Neural cell (in vitro differentiated cells): Measurements from ENCODE around the gene TNP2. TPM values are rescaled to one million over a fixed set of nuclear protein-coding genes. Genes with fewer than 3 reads are reported as not detected.
A peak's percentile ranks its signal among the peaks of the same experiment; 100 is the strongest.

ENCODE experiments used
- H2AFZ ChIP-seq: fragments of 200-600, 300-800 bp; sonication (generic), shearing (Covaris generic); 2 replicates; pipeline ENCODE4 v1.6.0; 2014; ENCODE audit warnings: low read depth, mild to moderate bottlenecking, antibody characterized with exemption, low read length, moderate library complexity
- H3F3A ChIP-seq: fragments of 200-600 bp; shearing (Covaris generic); 2 replicates; pipeline ENCODE4 v1.6.1; 2016; ENCODE audit warnings: mild to moderate bottlenecking, moderate library complexity, mixed read lengths, antibody characterized with exemption, low read length; ENCODE audit not compliant: insufficient read depth, poor library complexity, severe bottlenecking
- H3K27ac ChIP-seq: fragments of 200-600, 300-800 bp; sonication (generic), shearing (Covaris generic); 2 replicates; pipeline ENCODE4 v1.5.1; 2014; ENCODE audit warnings: mild to moderate bottlenecking, low read length, moderate library complexity
- H3K27me3 ChIP-seq: fragments of 300-800, 200-600 bp; sonication (generic), shearing (Covaris generic); 2 replicates; pipeline ENCODE4 v1.6.0; 2014; ENCODE audit warnings: mild to moderate bottlenecking, low read depth, low read length, moderate library complexity; ENCODE audit not compliant: insufficient read depth
- H3K36me3 ChIP-seq: fragments of 300-800, 200-600 bp; sonication (generic), shearing (Covaris generic); 2 replicates; pipeline ENCODE4 v1.5.1; 2014; ENCODE audit warnings: mild to moderate bottlenecking, antibody characterized with exemption, low read length, moderate library complexity; ENCODE audit not compliant: insufficient read depth
- H3K4me2 ChIP-seq: fragments of 300-800, 200-600 bp; sonication (generic), shearing (Covaris generic); 2 replicates; pipeline ENCODE4 v1.6.0; 2014; ENCODE audit warnings: mild to moderate bottlenecking, low read length
- H3K4me3 ChIP-seq: fragments of 300-800, 200-600 bp; sonication (generic), shearing (Covaris generic); 2 replicates; pipeline ENCODE4 v1.5.1; 2014; ENCODE audit warnings: mild to moderate bottlenecking, low read length, moderate library complexity
- H3K79me2 ChIP-seq: fragments of 200-600 bp; shearing (Covaris generic); replicated peaks from 2 replicates; pipeline ENCODE4 v1.6.0; 2014; ENCODE audit warnings: mild to moderate bottlenecking, low read length, moderate library complexity; ENCODE audit not compliant: insufficient read depth
- H3K9ac ChIP-seq: fragments of 300-800, 200-600 bp; sonication (generic), shearing (Covaris generic); 2 replicates; pipeline ENCODE4 v1.6.1; 2016; ENCODE audit warnings: mild to moderate bottlenecking, low read length, mixed read lengths
- H3K9me2 ChIP-seq: fragments of 200-600 bp; shearing (Covaris generic); 2 replicates; pipeline ENCODE4 v1.6.1; 2016; ENCODE audit warnings: mild to moderate bottlenecking, low read length, mixed read lengths; ENCODE audit not compliant: insufficient read depth
- H3K9me3 ChIP-seq: fragments of 200-600, 300-800 bp; sonication (generic), shearing (Covaris generic); 2 replicates; pipeline ENCODE4 v1.6.1; 2016; ENCODE audit warnings: mild to moderate bottlenecking, mixed run types, low read length, moderate library complexity, mixed read lengths
- H4K20me1 ChIP-seq: fragments of 200-600 bp; shearing (Covaris generic); 2 replicates; pipeline ENCODE4 v1.6.1; 2016; ENCODE audit warnings: mild to moderate bottlenecking, mixed run types; ENCODE audit not compliant: insufficient read depth
- EZH2 ChIP-seq: fragments of 200-600, 300-800 bp; shearing (Covaris generic), sonication (generic); IDR thresholded peaks from 2 replicates; pipeline ENCODE4 v1.6.1; 2014; ENCODE audit warnings: antibody characterized with exemption, low read length, borderline replicate concordance, mild to moderate bottlenecking; ENCODE audit not compliant: insufficient read depth, poor library complexity, severe bottlenecking
- MXI1 ChIP-seq: fragments of 450-650 bp; conservative IDR thresholded peaks from 2 replicates; pipeline ENCODE4 v1.6.1; 2014; ENCODE audit warnings: antibody characterized with exemption, mild to moderate bottlenecking; ENCODE audit not compliant: poor library complexity, severe bottlenecking
- POLR2AphosphoS5 ChIP-seq: IDR thresholded peaks from 2 replicates; pipeline ENCODE4 v1.6.1; 2012
- RAD21 ChIP-seq: fragments of 450-650 bp; conservative IDR thresholded peaks from 2 replicates; pipeline ENCODE4 v1.6.1; 2014; ENCODE audit warnings: antibody characterized with exemption, mild to moderate bottlenecking, moderate library complexity
- SMC3 ChIP-seq: fragments of 450-650 bp; conservative IDR thresholded peaks from 2 replicates; pipeline ENCODE4 v1.6.1; 2014; ENCODE audit warnings: antibody characterized with exemption, mild to moderate bottlenecking, moderate library complexity; ENCODE audit not compliant: poor library complexity
- polyA plus RNA-seq: library from polyadenylated mRNA; depleted of rRNA; stranded (reverse); fragments of >200 nt; gene quantifications from 2 replicates; pipeline ENCODE4 v1.2.3, GENCODE V29; 2014
- TF ChIP-seq, protein P1 (sequence below): IDR thresholded peaks from 2 replicates; pipeline ENCODE4 v1.6.1; 2012; ENCODE audit warnings: borderline replicate concordance
- TF ChIP-seq, protein P2 (sequence below): fragments of 450-650 bp; IDR thresholded peaks from 2 replicates; pipeline ENCODE4 v1.5.1; 2014; ENCODE audit warnings: antibody characterized with exemption, mild to moderate bottlenecking, moderate library complexity; ENCODE audit not compliant: poor library complexity, severe bottlenecking

TNP2 gene
- polyA plus RNA-seq, 1 donor from 2014 or later, result not detected

DNA sequence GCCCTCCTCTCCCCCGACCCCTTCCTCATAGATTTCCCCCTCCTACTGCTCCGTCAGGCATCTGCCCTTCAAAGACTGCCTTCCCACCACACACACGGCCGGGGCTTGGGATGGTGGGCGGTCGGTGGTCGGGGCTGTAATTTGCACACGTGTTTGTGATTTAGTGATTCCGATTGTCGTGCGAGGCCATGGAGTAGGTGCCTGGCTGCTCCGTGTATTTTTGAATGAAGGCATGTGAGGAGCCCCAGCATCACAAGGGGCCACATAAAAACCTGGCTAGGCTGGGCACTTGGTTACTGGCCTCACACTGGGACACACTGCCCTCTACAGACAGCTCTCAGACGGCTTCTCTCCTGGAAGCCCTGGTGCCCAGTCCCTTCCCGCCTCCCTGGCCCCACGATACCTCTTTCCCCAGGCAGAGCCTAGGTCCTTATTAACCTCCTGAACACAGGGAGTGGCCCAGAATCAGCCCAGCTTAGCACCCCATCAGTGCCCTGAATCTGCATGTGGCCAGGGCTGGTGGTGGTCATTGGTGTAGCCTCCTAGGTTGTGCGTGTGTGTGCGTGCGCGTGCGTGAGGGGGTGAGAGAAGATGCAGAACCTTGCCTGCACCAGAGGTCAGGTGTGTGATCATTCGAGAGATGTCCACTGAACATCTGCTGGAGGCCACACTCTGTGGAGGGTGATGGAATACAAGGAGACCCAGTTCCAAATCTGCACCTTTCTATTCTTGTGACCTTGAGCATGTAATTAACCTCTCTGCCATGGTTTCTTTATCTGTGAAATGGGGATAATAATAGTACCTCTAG is 11.8 kb downstream of the TNP2 start:
- no peak overlapping the region for H3K9ac ChIP-seq
- TF ChIP-seq POLR2AphosphoS5 (no peak), MXI1 (no peak), SMC3 (no peak), RAD21 (peak; percentile 26), EZH2 (no peak)
- TF ChIP-seq, protein P1, sequence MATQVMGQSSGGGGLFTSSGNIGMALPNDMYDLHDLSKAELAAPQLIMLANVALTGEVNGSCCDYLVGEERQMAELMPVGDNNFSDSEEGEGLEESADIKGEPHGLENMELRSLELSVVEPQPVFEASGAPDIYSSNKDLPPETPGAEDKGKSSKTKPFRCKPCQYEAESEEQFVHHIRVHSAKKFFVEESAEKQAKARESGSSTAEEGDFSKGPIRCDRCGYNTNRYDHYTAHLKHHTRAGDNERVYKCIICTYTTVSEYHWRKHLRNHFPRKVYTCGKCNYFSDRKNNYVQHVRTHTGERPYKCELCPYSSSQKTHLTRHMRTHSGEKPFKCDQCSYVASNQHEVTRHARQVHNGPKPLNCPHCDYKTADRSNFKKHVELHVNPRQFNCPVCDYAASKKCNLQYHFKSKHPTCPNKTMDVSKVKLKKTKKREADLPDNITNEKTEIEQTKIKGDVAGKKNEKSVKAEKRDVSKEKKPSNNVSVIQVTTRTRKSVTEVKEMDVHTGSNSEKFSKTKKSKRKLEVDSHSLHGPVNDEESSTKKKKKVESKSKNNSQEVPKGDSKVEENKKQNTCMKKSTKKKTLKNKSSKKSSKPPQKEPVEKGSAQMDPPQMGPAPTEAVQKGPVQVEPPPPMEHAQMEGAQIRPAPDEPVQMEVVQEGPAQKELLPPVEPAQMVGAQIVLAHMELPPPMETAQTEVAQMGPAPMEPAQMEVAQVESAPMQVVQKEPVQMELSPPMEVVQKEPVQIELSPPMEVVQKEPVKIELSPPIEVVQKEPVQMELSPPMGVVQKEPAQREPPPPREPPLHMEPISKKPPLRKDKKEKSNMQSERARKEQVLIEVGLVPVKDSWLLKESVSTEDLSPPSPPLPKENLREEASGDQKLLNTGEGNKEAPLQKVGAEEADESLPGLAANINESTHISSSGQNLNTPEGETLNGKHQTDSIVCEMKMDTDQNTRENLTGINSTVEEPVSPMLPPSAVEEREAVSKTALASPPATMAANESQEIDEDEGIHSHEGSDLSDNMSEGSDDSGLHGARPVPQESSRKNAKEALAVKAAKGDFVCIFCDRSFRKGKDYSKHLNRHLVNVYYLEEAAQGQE, result no peak
- TF ChIP-seq, protein P2, sequence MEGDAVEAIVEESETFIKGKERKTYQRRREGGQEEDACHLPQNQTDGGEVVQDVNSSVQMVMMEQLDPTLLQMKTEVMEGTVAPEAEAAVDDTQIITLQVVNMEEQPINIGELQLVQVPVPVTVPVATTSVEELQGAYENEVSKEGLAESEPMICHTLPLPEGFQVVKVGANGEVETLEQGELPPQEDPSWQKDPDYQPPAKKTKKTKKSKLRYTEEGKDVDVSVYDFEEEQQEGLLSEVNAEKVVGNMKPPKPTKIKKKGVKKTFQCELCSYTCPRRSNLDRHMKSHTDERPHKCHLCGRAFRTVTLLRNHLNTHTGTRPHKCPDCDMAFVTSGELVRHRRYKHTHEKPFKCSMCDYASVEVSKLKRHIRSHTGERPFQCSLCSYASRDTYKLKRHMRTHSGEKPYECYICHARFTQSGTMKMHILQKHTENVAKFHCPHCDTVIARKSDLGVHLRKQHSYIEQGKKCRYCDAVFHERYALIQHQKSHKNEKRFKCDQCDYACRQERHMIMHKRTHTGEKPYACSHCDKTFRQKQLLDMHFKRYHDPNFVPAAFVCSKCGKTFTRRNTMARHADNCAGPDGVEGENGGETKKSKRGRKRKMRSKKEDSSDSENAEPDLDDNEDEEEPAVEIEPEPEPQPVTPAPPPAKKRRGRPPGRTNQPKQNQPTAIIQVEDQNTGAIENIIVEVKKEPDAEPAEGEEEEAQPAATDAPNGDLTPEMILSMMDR, result peak; percentile 49

DNA sequence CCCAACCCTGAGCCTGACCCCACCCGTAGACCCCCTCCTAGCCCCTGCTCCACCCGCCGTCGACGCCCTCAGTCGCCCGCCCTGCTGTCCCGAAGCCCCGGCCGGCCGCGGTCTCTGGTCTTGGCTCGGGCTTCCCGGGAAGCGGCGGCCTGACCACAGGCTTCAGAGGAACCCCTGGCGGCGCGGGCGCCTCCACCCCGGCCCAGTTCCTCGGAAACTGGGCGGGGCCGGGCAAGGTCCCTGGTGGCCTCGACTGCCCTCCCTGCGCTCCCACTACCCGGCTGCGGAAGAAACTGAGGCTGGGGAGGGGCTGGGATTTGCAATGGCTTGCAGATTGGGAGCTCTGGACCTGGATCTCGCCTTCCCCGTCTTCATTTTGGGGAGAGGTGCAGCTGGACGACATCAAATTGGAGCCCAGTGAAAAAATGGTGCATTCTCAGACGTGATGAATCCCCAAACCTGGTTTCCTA is 12.4 kb downstream of the TNP2 start:
- no peak for TF ChIP-seq POLR2AphosphoS5
- no peak for TF ChIP-seq RAD21

More for the DNA sequence above, 11.8 kb downstream of the TNP2 start:
- no peak overlapping the region for H2AFZ ChIP-seq
- no peaks in the 10 kb centered on the region for H3K36me3 ChIP-seq
- H3K27me3 ChIP-seq, result peaks cover 39% of the 10 kb centered on the region
- H3K79me2 ChIP-seq, result no peaks in the 10 kb centered on the region
- H3K9me3 ChIP-seq, result no peaks in the 10 kb centered on the region
- no peaks in the 10 kb centered on the region for H3K9me2 ChIP-seq
- H3K27ac ChIP-seq, result no peak overlapping the region
- no peak overlapping the region for H3K4me2 ChIP-seq
- no peaks in the 10 kb centered on the region for H3F3A ChIP-seq
- H4K20me1 ChIP-seq, result no peaks in the 10 kb centered on the region
- H3K4me3 ChIP-seq, result no peak overlapping the region

More for the DNA sequence above, 12.4 kb downstream of the TNP2 start:
- H4K20me1 ChIP-seq, result no peaks in the 10 kb centered on the region
- peaks cover 39% of the 10 kb centered on the region for H3K27me3 ChIP-seq
- peak overlapping the region; percentile 53 for H3K9ac ChIP-seq
- H3K9me3 ChIP-seq, result no peaks in the 10 kb centered on the region
- H3F3A ChIP-seq, result no peaks in the 10 kb centered on the region
- no peaks in the 10 kb centered on the region for H3K36me3 ChIP-seq
- H3K79me2 ChIP-seq, result no peaks in the 10 kb centered on the region
- no peak overlapping the region for H3K4me2 ChIP-seq
- no peaks in the 10 kb centered on the region for H3K9me2 ChIP-seq
- H2AFZ ChIP-seq, result no peak overlapping the region
- no peak overlapping the region for H3K27ac ChIP-seq
- H3K4me3 ChIP-seq, result peak overlapping the region; percentile 76
